Stomach smooth muscle (tissue), 2 donors: ENCODE results near the gene RB1.

ENCODE experiments used
- H3K27ac ChIP-seq: one replicate; pipeline ENCODE4 v1.7.0; 2013; ENCODE audit warnings: mild to moderate bottlenecking, low read length, inconsistent platforms
- H3K27me3 ChIP-seq, 2 donors: one replicate each; pipeline ENCODE4 v1.7.0; 2013; ENCODE audit warnings: low read length in 2 of 2; ENCODE audit not compliant: insufficient read depth in 2 of 2, control insufficient read depth in 1 of 2
- H3K36me3 ChIP-seq, 2 donors: one replicate each; pipeline ENCODE4 v1.7.0; 2013; ENCODE audit warnings: low read length in 2 of 2; ENCODE audit not compliant: control insufficient read depth in 2 of 2, insufficient read depth in 2 of 2
- H3K4me1 ChIP-seq: one replicate; pipeline ENCODE4 v1.7.0; 2013; ENCODE audit warnings: low read length; ENCODE audit not compliant: control insufficient read depth, insufficient read depth
- H3K4me3 ChIP-seq, 2 donors: one replicate each; pipeline ENCODE4 v1.7.0; 2013; ENCODE audit warnings: low read length in 2 of 2
- H3K9ac ChIP-seq, 2 donors: one replicate each; pipeline ENCODE4 v1.7.0; 2013; ENCODE audit warnings: low read length in 2 of 2, mild to moderate bottlenecking in 1 of 2
- H3K9me3 ChIP-seq, 2 donors: one replicate each; pipeline ENCODE4 v1.7.0; 2013; ENCODE audit warnings: low read length in 2 of 2; ENCODE audit not compliant: control insufficient read depth in 2 of 2
- donor health status: healthy.
- donor health status: Pancreatic carcinoma.

RB1 gene

GRCh38 chr13:48393030-48393697 lies 89.6 kb downstream of the RB1 start:
- Histone ChIP-seq H3K9me3 (no peaks in the 10 kb centered on the region), H3K27me3 (no peaks in the 10 kb centered on the region), H3K4me3 (no peak overlapping the region), H3K4me1 (no peaks in the 10 kb centered on the region), H3K36me3 (peaks cover 0 to 3% of the 10 kb centered on the region in 2 donors), H3K27ac (no peak overlapping the region), H3K9ac (no peak overlapping the region)

- no peak overlapping the region for H3K9ac ChIP-seq
- no peaks in the 10 kb centered on the region for H3K27me3 ChIP-seq
- H3K9me3 ChIP-seq = no peaks in the 10 kb centered on the region
- H3K4me1 ChIP-seq = no peaks in the 10 kb centered on the region
- H3K36me3 ChIP-seq = peaks cover 0 to 3% of the 10 kb centered on the region in 2 donors
- no peak overlapping the region for H3K4me3 ChIP-seq
- no peak overlapping the region for H3K27ac ChIP-seq
These were observed 90.1 kb downstream of the RB1 start for GRCh38 chr13:48393698-48394085.

- Histone ChIP-seq H3K36me3 (peaks cover 0 to 3% of the 10 kb centered on the region in 2 donors), H3K4me3 (no peak overlapping the region), H3K27ac (no peak overlapping the region), H3K4me1 (no peaks in the 10 kb centered on the region), H3K9me3 (no peaks in the 10 kb centered on the region), H3K9ac (no peak overlapping the region), H3K27me3 (no peaks in the 10 kb centered on the region)
These were observed 94.2 kb downstream of the RB1 start for GRCh38 chr13:48397744-48398143.

DNA sequence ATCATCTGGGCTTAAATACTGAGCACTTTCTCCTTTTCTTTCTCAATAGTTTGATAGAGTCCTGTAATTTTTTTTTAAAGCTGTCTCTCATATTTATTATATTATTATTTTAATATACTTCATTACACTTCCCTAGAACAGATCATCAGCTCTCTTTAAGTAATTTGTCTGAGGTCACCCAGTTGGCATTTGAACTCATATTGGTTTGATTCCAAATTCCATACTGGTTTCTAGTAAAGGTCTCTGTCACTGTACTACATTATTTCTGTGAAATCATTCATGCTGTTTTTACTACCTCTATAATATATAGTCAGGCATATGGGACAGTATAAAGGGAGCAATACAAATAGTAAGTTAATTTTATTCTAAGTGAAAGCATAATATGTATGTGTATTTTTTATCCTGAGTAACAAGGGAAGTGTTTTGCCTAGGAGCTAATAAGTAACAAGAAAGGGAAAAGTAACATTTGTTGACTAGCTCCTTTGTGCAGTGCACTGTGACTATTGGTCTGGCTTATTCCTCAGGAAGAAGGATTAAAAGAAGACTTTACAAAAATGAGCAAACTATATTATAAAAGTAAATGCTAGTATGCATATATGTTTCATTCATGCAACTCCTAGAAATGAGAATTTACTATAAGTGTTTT lies 95.0 kb downstream of the RB1 start:
- Histone ChIP-seq H3K27me3 (no peaks in the 10 kb centered on the region), H3K4me3 (no peak overlapping the region), H3K36me3 (peaks cover 0 to 3% of the 10 kb centered on the region in 2 donors), H3K9me3 (no peaks in the 10 kb centered on the region), H3K4me1 (no peaks in the 10 kb centered on the region), H3K9ac (no peak overlapping the region), H3K27ac (no peak overlapping the region)

GRCh38 chr13:48400090-48400694 lies 96.6 kb downstream of the RB1 start:
- no peaks in the 10 kb centered on the region for H3K36me3 ChIP-seq
- no peak overlapping the region for H3K4me3 ChIP-seq
- H3K27me3 ChIP-seq = no peaks in the 10 kb centered on the region
- no peak overlapping the region for H3K27ac ChIP-seq
- H3K4me1 ChIP-seq = no peaks in the 10 kb centered on the region
- H3K9me3 ChIP-seq = no peaks in the 10 kb centered on the region
- no peak overlapping the region for H3K9ac ChIP-seq

GRCh38 chr13:48400850-48401291 lies 97.3 kb downstream of the RB1 start:
- Histone ChIP-seq H3K9ac (no peak overlapping the region), H3K4me1 (no peaks in the 10 kb centered on the region), H3K36me3 (no peaks in the 10 kb centered on the region), H3K4me3 (no peak overlapping the region), H3K27ac (no peak overlapping the region), H3K9me3 (no peaks in the 10 kb centered on the region), H3K27me3 (no peaks in the 10 kb centered on the region)

DNA sequence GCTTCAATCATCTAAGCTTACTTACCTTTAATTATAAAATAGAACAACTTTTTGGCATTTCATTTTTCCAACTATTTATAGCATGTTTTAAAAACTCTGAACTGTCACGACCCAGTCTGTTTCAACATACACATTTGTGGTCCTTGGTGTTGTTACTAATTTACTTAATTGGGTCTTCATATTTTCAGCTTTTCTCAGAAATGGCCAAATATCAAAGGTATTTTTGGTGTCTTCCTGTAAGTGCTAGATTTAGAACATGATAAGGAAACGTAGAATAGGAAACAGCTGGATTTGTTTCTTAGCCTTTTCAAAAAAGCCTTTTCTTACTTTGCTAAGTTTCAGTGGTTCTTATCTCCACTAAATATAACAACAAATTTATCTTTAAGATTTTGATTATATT lies 97.9 kb downstream of the RB1 start:
- no peaks in the 10 kb centered on the region for H3K27me3 ChIP-seq
- H3K4me1 ChIP-seq = no peaks in the 10 kb centered on the region
- no peak overlapping the region for H3K4me3 ChIP-seq
- no peaks in the 10 kb centered on the region for H3K9me3 ChIP-seq
- no peaks in the 10 kb centered on the region for H3K36me3 ChIP-seq
- no peak overlapping the region for H3K9ac ChIP-seq
- H3K27ac ChIP-seq = no peak overlapping the region

DNA sequence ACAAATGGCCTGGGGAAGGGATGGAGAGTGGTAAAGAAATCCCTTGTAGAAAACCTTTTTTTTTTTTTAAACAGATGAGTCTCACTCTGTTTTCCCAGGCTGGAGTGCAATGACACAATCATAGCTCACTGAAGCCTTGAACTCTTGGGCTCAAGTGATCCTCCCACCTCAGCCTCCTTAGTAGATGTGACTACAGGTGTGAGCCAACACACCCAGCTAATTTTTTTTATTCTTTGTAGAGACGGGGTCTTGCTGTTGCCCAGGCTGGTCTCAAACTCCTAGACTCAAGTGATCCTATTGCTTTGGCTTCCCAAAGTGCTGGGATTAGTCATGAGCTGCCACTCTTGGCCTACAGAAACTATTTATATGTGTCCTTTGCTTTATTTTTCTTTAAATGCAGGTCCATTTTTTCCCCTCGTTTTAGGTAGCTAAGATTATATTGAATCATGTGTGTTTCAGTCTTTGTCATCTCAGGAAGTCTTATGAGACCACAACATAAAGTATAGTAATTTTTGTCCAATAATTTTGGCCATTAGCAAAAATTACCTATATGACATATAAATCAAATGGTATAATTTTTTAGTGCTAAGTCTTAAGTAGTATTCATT lies 98.9 kb downstream of the RB1 start:
- Histone ChIP-seq H3K9ac (no peak overlapping the region), H3K27me3 (no peaks in the 10 kb centered on the region), H3K4me1 (no peaks in the 10 kb centered on the region), H3K27ac (no peak overlapping the region), H3K9me3 (no peaks in the 10 kb centered on the region), H3K4me3 (no peak overlapping the region), H3K36me3 (no peaks in the 10 kb centered on the region)

DNA sequence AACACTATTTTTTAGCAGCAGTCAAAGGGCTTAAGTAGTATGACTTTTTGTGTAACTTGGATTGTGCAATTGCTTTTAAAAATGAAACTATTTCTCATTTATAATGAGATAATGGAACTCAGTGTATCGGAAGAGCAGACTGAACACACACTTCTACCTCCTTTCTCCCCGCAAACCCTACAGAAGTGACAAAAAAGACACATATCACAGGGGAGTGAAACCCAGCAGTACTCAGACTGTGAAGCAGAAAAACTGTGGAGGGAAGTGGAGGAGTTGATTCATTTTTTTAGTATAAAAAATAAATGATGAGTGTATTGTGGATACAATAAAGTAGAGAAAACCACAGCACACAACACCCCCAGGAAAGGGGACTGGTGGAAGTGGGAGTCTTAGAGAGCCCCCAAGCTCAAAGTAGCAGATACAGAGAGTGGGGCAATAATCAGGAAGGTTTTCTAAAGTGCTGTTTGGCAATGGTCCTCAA lies 99.6 kb downstream of the RB1 start:
- H3K4me1 ChIP-seq = no peaks in the 10 kb centered on the region

GRCh38 chr13:48403913-48404312 lies 100.4 kb downstream of the RB1 start:
- Histone ChIP-seq H3K4me1 (no peaks in the 10 kb centered on the region), H3K27me3 (no peaks in the 10 kb centered on the region), H3K9ac (no peak overlapping the region), H3K4me3 (no peak overlapping the region), H3K9me3 (no peaks in the 10 kb centered on the region), H3K36me3 (no peaks in the 10 kb centered on the region), H3K27ac (no peak overlapping the region)

More for the DNA sequence above, 99.6 kb downstream of the RB1 start:
- Histone ChIP-seq H3K27ac (no peak overlapping the region), H3K4me3 (no peak overlapping the region), H3K27me3 (no peaks in the 10 kb centered on the region), H3K36me3 (no peaks in the 10 kb centered on the region), H3K9ac (peak overlapping the region in 1 of 2 donors; percentile 31), H3K9me3 (no peaks in the 10 kb centered on the region)
